ENCODE measurements around the gene CEP95. TPM values are rescaled to one million over a fixed set of nuclear protein-coding genes. Genes with fewer than 3 reads are reported as not detected.

The CEP95 gene
- total and polyA plus RNA-seq, 8 donors, result 15.7 to 115 (median 53.6) TPM

GRCh38 chr17:64544742-64545141, 38.0 kb downstream of the CEP95 start:
- DNase-seq, result no peak
- no peak for TF ChIP-seq POLR2AphosphoS5 (IDR thresholded peaks at IDR 0.05)
- no peak for TF ChIP-seq EP300 (IDR thresholded peaks at IDR 0.05)
- no peak for TF ChIP-seq POLR2A (IDR thresholded peaks at IDR 0.05)
- TF ChIP-seq, protein P1, sequence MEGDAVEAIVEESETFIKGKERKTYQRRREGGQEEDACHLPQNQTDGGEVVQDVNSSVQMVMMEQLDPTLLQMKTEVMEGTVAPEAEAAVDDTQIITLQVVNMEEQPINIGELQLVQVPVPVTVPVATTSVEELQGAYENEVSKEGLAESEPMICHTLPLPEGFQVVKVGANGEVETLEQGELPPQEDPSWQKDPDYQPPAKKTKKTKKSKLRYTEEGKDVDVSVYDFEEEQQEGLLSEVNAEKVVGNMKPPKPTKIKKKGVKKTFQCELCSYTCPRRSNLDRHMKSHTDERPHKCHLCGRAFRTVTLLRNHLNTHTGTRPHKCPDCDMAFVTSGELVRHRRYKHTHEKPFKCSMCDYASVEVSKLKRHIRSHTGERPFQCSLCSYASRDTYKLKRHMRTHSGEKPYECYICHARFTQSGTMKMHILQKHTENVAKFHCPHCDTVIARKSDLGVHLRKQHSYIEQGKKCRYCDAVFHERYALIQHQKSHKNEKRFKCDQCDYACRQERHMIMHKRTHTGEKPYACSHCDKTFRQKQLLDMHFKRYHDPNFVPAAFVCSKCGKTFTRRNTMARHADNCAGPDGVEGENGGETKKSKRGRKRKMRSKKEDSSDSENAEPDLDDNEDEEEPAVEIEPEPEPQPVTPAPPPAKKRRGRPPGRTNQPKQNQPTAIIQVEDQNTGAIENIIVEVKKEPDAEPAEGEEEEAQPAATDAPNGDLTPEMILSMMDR (IDR thresholded peaks at IDR 0.05), result no peak
- Histone ChIP-seq H3K4me3 (no peak overlapping the region), H3K9me3 (no peaks in the 10 kb centered on the region), H3K27ac (no peak overlapping the region), H3K36me3 (peaks cover 39 to 99% (median 87%) of the 10 kb centered on the region in 4 donors), H3K27me3 (no peaks in the 10 kb centered on the region), H3K4me1 (peaks cover 0 to 5% (median 0%) of the 10 kb centered on the region in 4 donors)
- WGBS, 5 donors, result 84 to 95% (median 93%) methylated on average over 2 of the region's 2 CpGs
- intact Hi-C loops (cut with DNase I; ENCODE audit: low total_unique reads), result no loop called here

DNA sequence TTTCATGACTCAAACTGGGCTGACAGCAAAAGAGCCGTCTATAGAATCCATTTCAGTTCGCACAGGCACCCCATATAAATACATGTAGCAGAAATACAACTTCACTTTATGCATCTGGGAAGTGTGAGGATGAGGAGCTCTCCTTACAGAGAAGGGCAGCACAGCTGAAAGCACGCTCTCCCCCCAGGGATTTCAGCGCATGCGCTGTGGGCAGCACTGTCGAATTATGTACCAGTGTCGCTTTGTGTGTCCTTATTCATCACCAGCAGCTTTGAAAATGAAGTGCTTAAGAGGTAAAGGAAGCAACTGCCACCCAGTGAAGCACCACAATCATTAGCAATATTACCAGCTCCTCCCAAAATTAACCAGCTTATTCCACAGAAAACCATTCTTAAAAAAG, 39.9 kb downstream of the CEP95 start:
- Histone ChIP-seq H3K9me3 (no peaks in the 10 kb centered on the region), H3K36me3 (peaks cover 41 to 98% (median 91%) of the 10 kb centered on the region in 4 donors), H3K4me1 (no peaks in the 10 kb centered on the region), H3K4me3 (no peak overlapping the region), H3K27ac (no peak overlapping the region), H3K27me3 (no peaks in the 10 kb centered on the region)
- intact Hi-C loops (cut with DNase I; ENCODE audit: low total_unique reads), result no loop called here
- TF ChIP-seq EP300 (IDR thresholded peaks at IDR 0.05), result no peak
- TF ChIP-seq POLR2A (IDR thresholded peaks at IDR 0.05), result no peak
- TF ChIP-seq POLR2AphosphoS5 (IDR thresholded peaks at IDR 0.05), result no peak
- DNase-seq, result no peak
- 89 to 95% (median 92%) methylated on average over 7 of the region's 7 CpGs for WGBS, 5 donors

DNA sequence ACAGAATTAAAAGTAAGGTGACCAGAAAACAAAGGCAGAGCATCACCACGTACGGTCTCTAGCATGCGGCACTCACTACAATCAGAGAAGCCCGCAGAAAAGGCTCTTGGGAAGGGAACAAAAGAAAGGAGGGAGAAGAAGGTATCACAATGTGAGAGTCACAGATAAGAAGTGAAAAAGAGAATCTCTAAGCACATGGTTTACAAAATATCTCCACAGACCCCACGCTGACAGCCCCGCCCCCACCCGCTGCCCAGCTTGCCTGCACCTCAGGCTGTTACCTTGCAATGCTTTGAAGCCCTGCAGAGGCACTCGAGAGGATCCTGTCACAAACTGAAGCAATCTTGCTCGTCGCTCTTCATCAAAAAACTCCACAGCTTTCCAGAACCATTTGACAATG, 40.5 kb downstream of the CEP95 start:
- Histone ChIP-seq H3K36me3 (peaks cover 41 to 95% (median 89%) of the 10 kb centered on the region in 4 donors), H3K4me1 (no peaks in the 10 kb centered on the region), H3K4me3 (no peak overlapping the region), H3K27ac (no peak overlapping the region), H3K27me3 (no peaks in the 10 kb centered on the region), H3K9me3 (no peaks in the 10 kb centered on the region)
- TF ChIP-seq POLR2AphosphoS5 (IDR thresholded peaks at IDR 0.05) (no peak), POLR2A (IDR thresholded peaks at IDR 0.05) (no peak), EP300 (IDR thresholded peaks at IDR 0.05) (no peak)
- TF ChIP-seq, protein P1 (IDR thresholded peaks at IDR 0.05), result no peak
- 85 to 89% (median 87%) methylated on average over 10 of the region's 10 CpGs for WGBS, 5 donors
- intact Hi-C loops (cut with DNase I; ENCODE audit: low total_unique reads), result no loop called here
- DNase-seq, result no peak

- H3K36me3 ChIP-seq, result peaks cover 32 to 95% (median 90%) of the 10 kb centered on the region in 4 donors
- intact Hi-C loops (cut with DNase I; ENCODE audit: low total_unique reads), result no loop called here
These were observed 44.7 kb downstream of the CEP95 start for GRCh38 chr17:64551461-64551860.

More at GRCh38 chr17:64551461-64551860, 44.7 kb downstream of the CEP95 start:
- no peaks in the 10 kb centered on the region for H3K4me1 ChIP-seq
- H3K27me3 ChIP-seq, result no peaks in the 10 kb centered on the region
- no peak for DNase-seq
- H3K4me3 ChIP-seq, result no peak overlapping the region
- H3K9me3 ChIP-seq, result no peaks in the 10 kb centered on the region
- no peak overlapping the region for H3K27ac ChIP-seq
- TF ChIP-seq EP300 (IDR thresholded peaks at IDR 0.05) (no peak), POLR2AphosphoS5 (IDR thresholded peaks at IDR 0.05) (no peak), POLR2A (IDR thresholded peaks at IDR 0.05) (no peak)
- TF ChIP-seq, protein P1 (IDR thresholded peaks at IDR 0.05), result no peak
- 82 to 87% (median 83%) methylated on average over 5 of the region's 5 CpGs for WGBS, 5 donors

All from stomach (tissue), 9 donors.